Ascending aorta (tissue), 2 donors: ENCODE data around the gene HES5. TPM values are rescaled to one million over a fixed set of nuclear protein-coding genes. Genes with fewer than 3 reads are reported as not detected.

Experiments used
- DNase-seq, 2 donors: peaks; one replicate each; pipeline ENCODE4 v3.0.0-alpha.2; 2019; ENCODE audit warnings: low spot score in 2 of 2
- H3K27ac ChIP-seq, 2 donors: fragments of 200-600 bp; sonication (generic); one replicate each; pipeline ENCODE4 v1.5.1; 2016 to 2017; ENCODE audit warnings: mild to moderate bottlenecking in 1 of 2
- H3K27me3 ChIP-seq: fragments of 200-600 bp; sonication (generic); one replicate; pipeline ENCODE4 v1.5.1; 2017
- H3K36me3 ChIP-seq, 2 donors: fragments of 200-600 bp; sonication (generic); one replicate each; pipeline ENCODE4 v1.5.1; 2016
- H3K4me1 ChIP-seq, 2 donors: fragments of 200-600 bp; sonication (generic); one replicate each; pipeline ENCODE4 v1.5.1; 2016 to 2017; ENCODE audit warnings: mild to moderate bottlenecking in 1 of 2
- H3K4me3 ChIP-seq, 2 donors: fragments of 200-600 bp; sonication (generic); one replicate each; pipeline ENCODE4 v1.5.1; 2016 to 2017; ENCODE audit warnings: mild to moderate bottlenecking in 1 of 2
- H3K9me3 ChIP-seq, 2 donors: fragments of 200-600 bp; sonication (generic); one replicate each; pipeline ENCODE4 v1.5.1; 2016
- intact Hi-C: fragments of 100-400 bp; cut with DNase I; formaldehyde crosslinking; loops from one replicate; pipeline ENCODE4 v1.15.1; 2023
- total RNA-seq: library from RNA; depleted of rRNA; stranded (reverse); fragments of >200 nt; gene quantifications from one replicate; pipeline ENCODE4 v1.1.0, GENCODE V29; 2016
- TF ChIP-seq, protein P1 (sequence below), 3 experiments: fragments of 200-600 bp in 2 of 3; fragments of 450-650 bp in 1 of 3; sonication (generic) in 2 of 3; IDR thresholded peaks; one replicate each; pipeline ENCODE4 v1.5.1; 2016 to 2019; ENCODE audit warnings: antibody characterized with exemption in 3 of 3, mild to moderate bottlenecking in 1 of 3, moderate library complexity in 1 of 3

Gene HES5
- total RNA-seq, 1 donor from 2014 or later: not detected

GRCh38 chr1:2548068-2548589 lies 18.1 kb upstream of the HES5 start:
- Histone ChIP-seq H3K9me3 (no peaks in the 10 kb centered on the region), H3K4me3 (peak overlapping the region; percentile 38 to 49), H3K36me3 (no peaks in the 10 kb centered on the region), H3K27ac (peak overlapping the region; percentile 92 to 95), H3K4me1 (peaks cover 13 to 36% of the 10 kb centered on the region in 2 donors), H3K27me3 (no peaks in the 10 kb centered on the region)
- DNase-seq: peak; percentile 49 to 86
- intact Hi-C loops: loop anchor here (1.0 kb wide), 3 partner anchors 22 to 136 kb away; partner anchors contain the start of genes PANK4, PEX10 and PRXL2B
- TF ChIP-seq, protein P1, sequence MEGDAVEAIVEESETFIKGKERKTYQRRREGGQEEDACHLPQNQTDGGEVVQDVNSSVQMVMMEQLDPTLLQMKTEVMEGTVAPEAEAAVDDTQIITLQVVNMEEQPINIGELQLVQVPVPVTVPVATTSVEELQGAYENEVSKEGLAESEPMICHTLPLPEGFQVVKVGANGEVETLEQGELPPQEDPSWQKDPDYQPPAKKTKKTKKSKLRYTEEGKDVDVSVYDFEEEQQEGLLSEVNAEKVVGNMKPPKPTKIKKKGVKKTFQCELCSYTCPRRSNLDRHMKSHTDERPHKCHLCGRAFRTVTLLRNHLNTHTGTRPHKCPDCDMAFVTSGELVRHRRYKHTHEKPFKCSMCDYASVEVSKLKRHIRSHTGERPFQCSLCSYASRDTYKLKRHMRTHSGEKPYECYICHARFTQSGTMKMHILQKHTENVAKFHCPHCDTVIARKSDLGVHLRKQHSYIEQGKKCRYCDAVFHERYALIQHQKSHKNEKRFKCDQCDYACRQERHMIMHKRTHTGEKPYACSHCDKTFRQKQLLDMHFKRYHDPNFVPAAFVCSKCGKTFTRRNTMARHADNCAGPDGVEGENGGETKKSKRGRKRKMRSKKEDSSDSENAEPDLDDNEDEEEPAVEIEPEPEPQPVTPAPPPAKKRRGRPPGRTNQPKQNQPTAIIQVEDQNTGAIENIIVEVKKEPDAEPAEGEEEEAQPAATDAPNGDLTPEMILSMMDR (IDR thresholded peaks at IDR 0.05): peak; percentile 91 to 96 (median 92)

- intact Hi-C loops: loop anchor here (1.0 to 2.0 kb wide), 5 partner anchors 21 to 349 kb away; partner anchors contain the start of genes MORN1, PANK4, PEX10 and PRXL2B
- DNase-seq: no peak
- H3K4me1 ChIP-seq: peaks cover 13 to 36% of the 10 kb centered on the region in 2 donors
- no peaks in the 10 kb centered on the region for H3K36me3 ChIP-seq
- H3K27me3 ChIP-seq: no peaks in the 10 kb centered on the region
- TF ChIP-seq, protein P1 (IDR thresholded peaks at IDR 0.05): no peak
- peak overlapping the region; percentile 92 to 95 for H3K27ac ChIP-seq
- peak overlapping the region; percentile 53 to 67 for H3K4me3 ChIP-seq
- H3K9me3 ChIP-seq: no peaks in the 10 kb centered on the region
Observed at GRCh38 chr1:2547210-2548067, 17.4 kb upstream of the HES5 start.

- peak overlapping the region; percentile 92 to 95 for H3K27ac ChIP-seq
- DNase-seq: peak; percentile 80 to 91
- H3K4me1 ChIP-seq: peaks cover 13 to 36% of the 10 kb centered on the region in 2 donors
- no peaks in the 10 kb centered on the region for H3K36me3 ChIP-seq
- intact Hi-C loops: loop anchor here (1.0 to 2.0 kb wide), 2 partner anchors 155 to 348 kb away; partner anchors contain the start of genes MORN1 and RER1
- H3K27me3 ChIP-seq: no peaks in the 10 kb centered on the region
- peak overlapping the region; percentile 53 to 67 for H3K4me3 ChIP-seq
- no peaks in the 10 kb centered on the region for H3K9me3 ChIP-seq
- TF ChIP-seq, protein P1 (IDR thresholded peaks at IDR 0.05): peak in 2 of 3 experiments; percentile 6
Observed at GRCh38 chr1:2546515-2547209, 16.6 kb upstream of the HES5 start.

- no peaks in the 10 kb centered on the region for H3K9me3 ChIP-seq
- peaks cover 13 to 36% of the 10 kb centered on the region in 2 donors for H3K4me1 ChIP-seq
- peak overlapping the region; percentile 53 to 67 for H3K4me3 ChIP-seq
- no peaks in the 10 kb centered on the region for H3K27me3 ChIP-seq
- DNase-seq: peak; percentile 71 to 91
- TF ChIP-seq, protein P1 (IDR thresholded peaks at IDR 0.05): no peak
- no peaks in the 10 kb centered on the region for H3K36me3 ChIP-seq
- H3K27ac ChIP-seq: peak overlapping the region; percentile 92 to 95
- intact Hi-C loops: loop anchor here (2.0 kb wide), 1 partner anchor 347 kb away; no protein-coding TSS in a partner anchor
Observed at GRCh38 chr1:2545754-2546514, 15.9 kb upstream of the HES5 start.
